DMS153 treated with DMSO at 0.1 percent for 48 hours (cell line): ENCODE data around the gene IL1B.

Experiments used
- DNase-seq: peaks from one replicate; lab custom pipeline; 2025; ENCODE audit not compliant: unreplicated experiment; lab: John Stamatoyannopoulos, UW

Gene IL1B

DNA sequence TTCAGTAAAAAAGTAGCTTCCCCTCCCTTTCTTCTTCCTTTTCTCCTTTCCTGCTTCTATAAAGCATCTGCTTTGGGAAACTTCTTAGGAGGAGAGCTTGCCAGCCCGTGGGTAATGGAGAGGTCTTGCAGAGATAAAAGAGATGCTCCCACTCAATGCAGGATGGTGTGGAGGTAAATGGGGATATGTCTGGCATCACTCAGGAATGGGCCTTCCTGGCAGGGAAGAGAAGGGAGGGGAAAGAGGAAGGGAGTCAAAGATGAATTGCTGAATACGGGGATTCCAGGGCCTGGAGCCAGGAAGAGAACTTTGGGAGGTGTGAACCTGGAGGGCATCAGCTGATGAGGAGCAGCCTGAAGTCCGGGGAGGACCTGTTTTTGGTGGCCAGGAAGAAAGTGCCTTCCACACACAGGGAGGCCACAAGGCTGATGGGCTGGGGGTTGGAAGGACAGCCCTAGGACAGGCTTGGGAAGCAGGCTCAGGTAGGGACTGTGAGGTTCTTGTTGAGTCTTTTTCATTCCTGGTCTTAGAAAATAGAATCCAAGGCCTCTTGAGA is 25.2 kb downstream of the IL1B start:
- DNase-seq, result no peak

DNA sequence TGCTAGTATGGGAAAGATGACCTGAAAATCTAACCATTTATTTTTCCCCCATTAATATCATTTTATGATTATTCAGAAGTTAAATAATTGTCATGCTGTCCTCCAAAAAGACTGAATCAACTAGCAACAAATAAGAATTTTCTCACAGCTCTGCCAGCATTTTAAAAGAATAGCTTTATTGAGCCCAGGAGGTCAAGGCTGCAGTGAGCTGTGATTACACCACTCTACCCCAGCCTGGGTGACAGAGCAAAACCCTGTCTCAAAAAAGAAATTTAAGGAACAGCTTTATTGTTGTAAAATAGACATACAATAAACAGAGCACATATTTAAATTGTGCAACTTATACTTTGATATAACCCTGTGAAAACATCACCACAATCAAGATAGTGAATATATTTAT is 27.5 kb downstream of the IL1B start:
- DNase-seq, result no peak

DNA sequence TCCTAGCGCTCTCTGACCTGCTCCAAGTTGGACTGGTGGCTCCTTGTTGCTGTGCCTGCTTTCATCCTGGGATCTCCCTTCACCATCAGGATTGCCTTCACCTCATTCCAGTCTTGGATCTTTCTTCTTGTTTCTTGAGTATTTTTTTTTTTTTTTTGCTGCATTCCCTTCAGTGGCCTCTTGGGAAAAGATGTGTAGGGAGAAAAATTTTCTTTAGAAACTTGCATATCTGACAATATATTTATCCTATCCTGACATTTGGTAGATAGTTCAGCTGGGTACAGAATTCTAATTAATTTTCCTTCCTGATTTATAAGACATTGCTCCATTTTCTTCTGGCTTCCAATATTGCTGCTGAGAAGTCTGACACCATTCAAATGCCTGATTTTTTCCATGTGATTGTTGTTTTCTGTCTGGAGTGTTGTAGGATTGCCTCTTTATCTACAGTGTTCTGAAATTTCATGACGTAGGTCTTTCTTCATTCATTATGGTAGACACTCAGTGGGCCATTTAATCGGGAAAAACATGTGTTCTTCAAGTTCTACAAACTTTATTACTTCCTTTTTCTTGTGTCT is 29.3 kb downstream of the IL1B start:
- DNase-seq, result no peak

DNA sequence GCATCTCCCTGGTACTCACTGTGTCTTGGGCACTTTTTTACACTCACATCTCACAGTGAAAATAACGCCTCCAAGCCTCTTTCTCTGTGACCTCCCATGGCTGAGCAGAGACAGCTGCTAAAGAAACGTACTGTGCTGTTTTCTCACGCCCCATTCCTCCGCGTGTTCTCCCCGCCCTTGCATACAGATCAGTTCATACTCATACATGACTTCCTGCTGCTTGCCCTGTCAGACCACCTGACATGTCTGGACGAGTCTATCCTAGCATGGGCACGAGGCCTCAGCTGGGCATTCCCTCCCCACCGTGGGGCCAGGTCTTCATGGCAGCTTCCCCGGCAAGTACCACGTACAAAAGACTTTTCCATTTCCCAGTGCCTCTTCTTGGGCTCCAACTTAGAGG is 31.0 kb downstream of the IL1B start:
- DNase-seq, result no peak

DNA sequence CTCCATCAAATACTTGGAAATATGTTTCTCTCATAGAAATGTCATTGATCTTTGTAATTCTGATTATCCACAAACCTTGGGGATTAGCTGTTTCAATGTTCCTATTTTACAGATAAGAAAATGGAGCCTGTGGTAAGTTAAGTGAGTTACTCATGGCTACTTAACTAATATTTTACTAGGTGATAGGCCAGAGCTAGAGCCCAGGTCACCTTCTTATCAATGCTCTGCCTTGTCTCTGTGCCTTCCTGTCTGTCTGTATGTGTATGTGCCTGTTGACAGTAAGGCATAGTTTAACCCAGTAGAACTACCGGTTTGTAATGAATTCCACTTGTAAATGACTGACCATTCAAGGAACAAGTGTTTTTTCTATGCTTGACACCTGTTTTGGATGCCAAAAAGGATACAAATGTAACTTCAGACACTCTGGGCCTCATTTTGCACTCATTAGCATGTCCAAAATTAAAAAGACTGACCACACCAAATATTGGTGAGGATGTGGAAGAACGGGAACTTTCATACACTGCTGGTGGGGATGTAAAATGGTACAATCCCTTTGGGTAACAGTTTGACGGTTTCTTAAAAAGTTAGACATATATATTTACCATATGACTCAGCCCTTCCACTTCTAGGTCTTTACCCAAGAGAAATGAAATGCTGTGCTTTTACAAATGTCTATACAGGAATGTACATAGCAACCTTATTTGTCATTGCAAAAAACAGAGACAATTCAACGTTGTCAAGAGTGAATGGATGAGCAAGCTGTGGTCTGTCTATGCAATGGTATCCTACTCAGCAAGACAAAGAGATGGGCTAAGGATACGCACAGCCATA is 32.7 kb downstream of the IL1B start:
- no peak for DNase-seq

DNA sequence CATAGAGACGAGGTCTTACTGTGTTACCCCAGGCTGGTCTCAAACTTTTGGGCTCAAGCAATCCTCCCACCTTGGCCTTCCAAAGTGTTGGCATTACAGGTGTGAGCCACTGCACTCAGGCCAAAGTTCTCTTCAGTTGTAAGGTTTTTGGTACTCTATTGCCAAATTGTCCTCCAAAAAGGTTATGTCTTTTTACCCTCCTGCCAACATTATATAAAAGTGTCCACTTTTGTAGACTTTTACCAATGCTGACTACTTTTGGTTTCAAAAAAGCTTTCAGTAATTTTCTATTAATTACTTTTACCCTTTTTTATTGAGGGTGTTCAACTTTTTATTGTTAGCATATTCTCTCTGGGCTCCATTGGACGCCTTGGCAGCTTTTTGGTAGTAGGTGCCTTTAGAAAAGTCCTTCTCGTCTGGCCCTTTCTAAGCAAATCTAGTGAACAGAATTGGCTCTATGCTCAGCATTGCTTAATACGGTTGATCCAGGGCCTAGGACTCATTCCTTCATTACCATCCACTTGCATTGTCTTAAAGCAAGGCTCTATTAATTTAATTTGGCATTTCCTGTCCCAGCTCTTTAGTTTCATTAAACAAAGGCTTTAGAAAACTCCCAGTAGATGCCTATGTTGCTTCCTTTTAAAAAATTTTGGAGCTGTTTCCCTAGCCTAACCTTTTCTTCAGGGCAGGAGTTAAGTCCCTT is 35.5 kb downstream of the IL1B start:
- DNase-seq, result no peak

DNA sequence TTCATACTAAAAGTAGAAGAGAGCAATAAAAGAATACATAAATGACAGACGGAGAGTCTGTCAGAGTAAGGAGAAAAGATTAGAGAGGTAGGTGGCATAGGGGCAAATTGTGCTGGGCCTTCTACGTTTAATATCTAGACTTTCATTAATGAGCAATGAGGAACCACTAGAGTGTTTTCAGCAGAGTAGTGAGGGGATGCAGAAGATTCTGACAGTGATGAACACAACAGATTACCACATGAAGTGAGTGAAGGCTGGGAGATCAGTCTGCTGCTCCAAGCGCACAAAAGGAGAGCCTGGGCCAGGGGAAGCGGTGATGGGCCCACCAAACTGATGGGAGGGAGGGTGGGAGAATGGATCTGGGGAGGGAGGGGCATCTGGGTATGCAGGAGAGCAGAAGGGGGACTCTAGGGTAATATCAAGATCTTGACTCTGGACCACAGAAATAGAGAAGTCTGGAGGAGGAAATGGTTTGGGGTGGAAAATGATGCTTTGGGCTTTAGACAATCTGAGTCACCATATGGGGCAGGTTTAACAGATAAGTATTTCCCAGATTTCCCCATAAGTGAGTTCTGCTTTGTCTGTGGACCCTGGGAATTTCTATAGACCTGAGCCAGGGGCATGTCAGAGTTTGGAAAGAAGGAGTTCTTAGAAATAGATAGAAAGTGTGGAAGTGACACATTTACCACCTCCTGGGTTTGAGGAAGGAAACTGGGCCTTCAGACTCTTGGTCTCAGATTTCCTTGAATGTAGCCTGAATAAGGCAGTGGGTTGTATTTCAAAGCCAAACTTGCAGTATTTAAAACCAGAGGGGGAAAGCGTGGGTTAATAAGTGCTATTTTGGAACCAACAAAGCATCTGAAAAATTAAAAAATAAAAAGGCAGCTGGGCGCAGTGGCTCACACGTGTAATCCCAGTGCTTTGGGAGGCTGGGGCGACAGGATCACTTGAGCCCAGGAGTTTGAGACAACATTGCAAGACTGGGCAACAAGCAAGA is 37.3 kb downstream of the IL1B start:
- DNase-seq, result no peak

DNA sequence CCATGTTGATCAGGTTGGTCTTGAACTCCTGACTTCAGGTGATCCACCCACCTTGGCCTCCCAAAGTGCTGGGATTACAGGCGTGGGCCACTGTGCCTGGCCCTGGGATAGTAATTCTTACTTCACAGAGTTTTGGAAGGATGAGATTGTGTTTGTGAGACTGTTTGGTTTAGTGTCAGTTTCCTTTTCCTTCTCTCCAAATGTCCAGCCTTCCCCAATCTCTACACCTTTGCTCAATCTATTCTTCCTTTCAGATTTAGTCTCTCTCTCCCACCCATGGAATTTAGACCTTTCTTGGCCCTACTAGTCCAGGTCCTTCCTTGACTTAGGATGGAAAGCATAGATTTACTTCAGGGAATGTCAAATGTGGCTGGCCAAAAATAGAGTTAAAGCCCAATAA is 40.1 kb downstream of the IL1B start:
- no peak for DNase-seq

DNA sequence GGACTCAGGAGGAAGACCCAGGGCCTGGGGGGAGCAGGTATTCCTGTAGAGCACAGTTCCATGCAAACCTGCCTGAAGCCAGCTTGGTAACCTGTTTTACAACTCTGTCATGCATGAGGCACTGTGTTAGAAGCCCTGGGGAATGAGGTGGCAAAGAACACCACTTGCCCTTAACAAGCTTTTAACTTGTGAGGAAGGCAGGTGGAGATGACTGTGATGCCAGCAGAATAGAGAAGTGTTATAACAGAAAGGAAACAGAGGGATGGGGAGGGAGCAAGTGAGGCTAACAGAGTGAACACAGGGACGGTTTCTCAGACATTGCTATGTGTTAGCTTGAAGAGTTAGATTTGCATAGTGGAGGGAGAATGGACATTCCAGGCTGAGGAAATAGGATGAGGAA is 40.8 kb downstream of the IL1B start:
- no peak for DNase-seq

DNA sequence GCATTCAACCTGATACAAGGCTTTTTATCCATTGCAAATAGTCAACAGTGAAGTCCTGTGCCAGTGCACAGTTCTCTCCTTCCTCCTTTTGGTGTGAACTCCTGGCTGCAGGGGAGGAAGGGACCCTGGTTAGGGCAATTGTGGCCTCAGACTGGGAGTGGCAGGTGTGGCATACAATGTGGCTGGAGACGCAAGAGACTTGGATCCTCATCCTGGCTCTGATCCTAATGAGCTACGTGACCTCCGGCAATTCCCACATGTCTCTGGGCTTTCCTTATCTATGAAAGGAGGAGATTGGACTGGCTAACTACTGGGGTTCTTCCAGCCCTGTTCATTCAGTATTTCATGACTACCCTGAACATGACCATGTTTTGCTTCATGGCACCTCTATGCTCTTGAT is 41.7 kb downstream of the IL1B start:
- DNase-seq, result no peak

DNA sequence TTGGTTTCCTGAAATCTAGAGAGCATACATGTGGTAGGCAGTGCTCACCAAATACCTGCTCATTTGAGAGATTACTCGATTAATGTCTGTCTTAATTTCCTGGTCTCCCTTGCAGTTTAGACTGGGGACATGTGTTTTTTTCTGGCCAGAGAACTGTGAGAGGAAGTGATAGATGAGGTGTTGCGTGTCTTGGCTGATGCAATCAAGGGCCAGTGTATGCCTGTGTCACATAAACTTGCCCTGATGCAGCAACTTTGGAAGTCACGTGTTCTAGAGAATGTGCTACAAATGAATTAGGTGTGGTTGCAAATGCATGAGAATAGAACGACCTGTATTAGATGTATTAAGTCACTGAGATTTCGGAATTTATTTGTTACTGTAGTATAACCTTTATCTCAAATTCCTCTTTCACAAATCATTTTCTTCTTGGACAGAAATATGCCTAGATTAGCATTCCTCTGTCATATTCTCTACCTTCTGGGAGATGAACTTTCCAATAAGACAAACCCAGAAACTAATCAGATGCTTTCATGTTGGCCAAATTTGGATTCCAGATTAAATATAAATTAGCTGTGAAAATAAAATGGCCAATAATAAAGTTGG is 42.3 kb downstream of the IL1B start:
- DNase-seq, result no peak

DNA sequence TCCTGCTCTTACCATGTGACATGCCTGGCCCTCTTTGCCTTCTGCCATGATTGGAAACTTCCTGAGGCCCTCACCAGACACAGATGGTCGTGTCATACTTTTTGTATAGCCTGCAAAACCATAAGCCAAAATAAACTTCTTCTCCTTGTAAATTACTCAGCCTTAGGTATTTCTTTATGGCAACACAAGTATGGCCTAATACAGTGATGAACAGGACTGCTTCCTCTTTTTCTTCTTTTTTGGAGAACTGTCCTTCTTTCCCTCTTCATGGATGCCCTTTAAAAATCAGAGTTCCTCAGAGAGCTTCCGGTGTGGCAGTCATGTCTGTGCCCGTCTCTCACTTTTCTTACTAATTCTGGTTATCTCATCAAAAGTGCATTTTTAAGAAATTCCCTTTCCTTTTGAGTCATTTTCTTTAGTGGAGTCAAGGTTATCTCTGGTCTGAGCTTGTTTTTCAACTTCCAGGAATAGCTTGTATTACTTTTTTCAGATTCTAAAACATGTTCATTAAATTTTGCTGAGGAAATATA is 43.1 kb downstream of the IL1B start:
- no peak for DNase-seq

DNA sequence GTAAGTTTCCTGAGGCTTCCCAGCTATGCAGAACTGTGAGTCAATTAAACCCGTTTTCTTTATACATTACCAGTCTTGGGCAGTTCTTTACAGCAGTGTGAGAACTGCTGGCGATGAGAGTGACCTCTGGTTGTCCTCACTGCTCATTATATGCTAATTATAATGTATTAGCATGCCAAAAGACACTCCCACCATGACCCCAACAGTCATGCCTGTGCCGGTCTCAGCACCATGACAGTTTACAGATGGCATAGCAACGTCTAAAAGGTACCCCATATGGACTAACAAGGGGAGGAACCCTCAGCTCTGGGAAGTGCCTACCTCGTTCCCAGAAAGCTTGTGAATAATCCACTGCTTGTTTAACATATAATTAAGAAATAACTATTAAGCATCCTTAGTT is 44.2 kb downstream of the IL1B start:
- no peak for DNase-seq

DNA sequence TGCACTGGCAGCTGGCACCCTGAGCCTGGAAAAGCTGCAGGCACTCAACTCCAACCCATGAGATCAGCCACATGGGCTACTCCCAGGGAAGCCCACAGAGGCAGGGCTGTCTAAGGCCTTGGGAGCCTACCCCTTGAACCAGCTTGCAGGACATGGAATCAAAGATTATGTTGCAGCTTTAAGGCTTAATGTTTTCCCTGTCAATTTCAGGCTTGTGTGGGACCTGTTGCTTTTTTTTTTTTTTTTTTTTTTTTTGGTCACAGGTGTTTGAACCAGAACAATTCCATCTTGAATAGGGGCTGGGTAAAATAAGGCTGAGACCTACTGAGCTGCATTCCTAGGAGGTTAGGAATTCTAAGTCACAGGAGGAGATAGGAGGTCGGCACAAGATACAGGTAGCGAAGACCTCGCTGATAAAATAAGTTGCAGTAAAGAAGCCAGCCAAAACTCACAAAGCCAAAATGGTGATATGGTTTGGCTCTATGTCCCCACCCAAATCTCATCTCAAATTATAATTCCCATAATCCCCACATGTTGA is 44.8 kb downstream of the IL1B start:
- DNase-seq, result no peak

DNA sequence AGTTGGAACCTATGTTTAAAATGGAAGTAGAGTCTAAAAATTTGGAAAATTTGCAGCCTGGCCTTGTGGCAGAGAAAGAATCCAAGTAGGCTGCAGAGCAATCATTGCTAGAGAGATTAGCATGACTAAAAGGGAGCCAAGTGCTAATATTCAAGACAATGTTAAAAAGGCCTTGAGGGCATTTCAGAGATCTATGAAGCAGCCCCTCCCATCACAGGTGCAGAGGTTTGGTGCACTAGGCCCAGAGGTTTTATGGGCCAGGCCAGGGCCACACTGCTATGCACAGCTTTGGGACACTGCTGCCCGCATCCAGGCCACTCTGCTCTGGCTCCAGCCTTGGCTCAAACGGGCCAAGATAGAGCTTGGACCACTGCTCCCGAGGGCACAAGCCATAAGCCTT is 45.6 kb downstream of the IL1B start:
- DNase-seq, result no peak

DNA sequence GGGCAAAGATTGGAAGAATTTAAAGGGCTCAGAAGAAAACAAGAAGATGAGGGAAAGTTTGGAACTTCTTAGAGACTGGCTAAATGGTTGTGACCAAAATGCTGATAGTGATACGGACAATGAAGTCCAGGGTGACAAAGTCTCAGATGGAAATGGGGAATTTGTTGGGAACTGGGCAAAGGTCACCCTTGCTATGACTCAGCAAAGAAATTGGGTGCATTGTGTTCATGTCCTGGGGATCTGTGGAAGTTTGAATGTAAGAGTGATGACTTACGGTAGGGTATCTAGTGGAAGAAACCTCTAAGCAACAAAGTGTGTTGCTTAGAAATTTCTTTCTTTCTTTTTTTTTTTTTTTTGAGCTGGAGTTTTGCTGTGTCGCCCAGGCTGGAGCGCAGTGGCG is 46.3 kb downstream of the IL1B start:
- no peak for DNase-seq

DNA sequence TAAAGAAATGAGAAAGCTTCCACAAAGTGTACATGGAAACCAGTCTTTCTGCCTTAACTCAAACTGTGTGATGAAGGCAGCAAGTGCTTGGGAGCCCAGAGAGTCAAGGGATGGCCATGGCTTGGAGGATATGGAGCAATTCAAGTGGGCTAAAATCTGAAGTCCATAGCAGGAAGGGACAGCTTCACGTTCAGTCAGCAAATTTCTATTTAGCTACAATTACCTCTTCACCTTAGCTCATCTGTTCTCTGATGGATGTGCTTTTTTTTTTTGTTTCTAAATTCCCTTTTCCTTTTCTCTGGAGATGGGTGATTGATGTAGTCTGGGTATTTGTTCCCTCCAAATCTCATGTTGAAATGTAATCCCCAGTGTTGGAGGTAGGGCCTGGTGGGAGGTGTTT is 47.4 kb downstream of the IL1B start:
- DNase-seq, result no peak

DNA sequence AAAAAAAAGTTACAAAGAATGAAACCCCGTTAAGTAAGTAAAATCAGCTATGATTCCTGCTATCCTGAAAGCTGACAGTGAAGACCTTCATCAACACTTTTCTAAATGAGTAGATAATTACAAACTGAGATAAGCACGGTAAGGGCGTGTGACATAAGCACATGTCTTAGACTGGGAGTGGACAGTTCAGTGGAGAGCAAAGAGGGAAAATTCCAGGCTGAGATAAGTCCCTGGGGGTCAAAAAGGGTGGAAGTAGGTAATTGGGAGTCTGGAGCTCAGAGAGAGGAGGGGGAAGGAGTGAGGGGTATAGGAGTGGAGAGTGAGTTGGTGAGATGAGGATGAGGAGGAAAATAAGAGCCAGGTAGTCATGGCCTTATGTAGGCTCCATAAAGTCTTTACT is 47.9 kb downstream of the IL1B start:
- DNase-seq, result no peak

DNA sequence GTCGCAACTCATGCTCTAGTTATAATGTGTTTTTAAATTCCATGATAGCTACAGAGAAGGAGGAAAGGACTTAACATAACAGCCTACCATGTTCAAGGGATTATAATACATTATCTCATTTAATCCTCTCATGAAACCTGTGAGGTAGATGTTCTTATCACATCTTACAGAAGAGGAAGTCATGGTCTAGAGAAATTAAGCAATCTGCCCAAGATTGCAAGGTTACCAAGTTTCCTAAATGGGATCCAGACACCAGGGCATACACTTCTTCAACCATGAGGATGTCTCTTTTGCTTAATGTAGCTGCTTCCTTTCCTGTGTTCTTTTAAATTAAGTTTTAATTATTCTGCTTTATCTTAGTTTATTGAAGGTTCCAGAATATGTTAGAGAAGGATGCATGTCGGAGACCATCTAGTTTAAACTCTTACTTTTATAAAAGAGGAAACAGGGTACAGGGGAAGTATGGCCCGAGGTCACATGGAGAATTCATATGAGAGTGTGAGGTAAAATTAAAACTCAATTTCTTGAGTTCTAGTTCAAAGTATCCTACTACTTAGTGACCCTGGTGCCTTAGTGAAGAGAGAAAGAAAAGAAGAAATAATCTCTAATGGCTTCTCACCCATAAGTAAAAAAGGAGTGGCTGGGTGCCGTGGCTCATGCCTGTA is 48.7 kb downstream of the IL1B start:
- DNase-seq, result no peak
